Fibroblast of pulmonary artery (primary cell): ENCODE results near the gene TMOD3.
A peak's percentile ranks its signal among the peaks of the same experiment; 100 is the strongest.
"Not testable (repeated sequence)": the region's sequence is repeated elsewhere in the genome, so short reads cannot be mapped to it uniquely, and the experiment has no call there.

ENCODE experiments used
- DNase-seq: peaks from one replicate; pipeline ENCODE4 v3.0.0-alpha.2; 2010; ENCODE audit warnings: low read depth
- H3K4me3 ChIP-seq: replicated peaks from 2 replicates; pipeline ENCODE4 v1.5.1; 2011; ENCODE audit warnings: low read depth, mild to moderate bottlenecking, control low read depth, low read length, moderate library complexity
- CTCF ChIP-seq: IDR thresholded peaks from 2 replicates; pipeline ENCODE4 v1.5.1; 2011; ENCODE audit warnings: mild to moderate bottlenecking, control low read depth, low read length, inconsistent platforms; ENCODE audit errors: missing control alignments

The TMOD3 gene

GRCh38 chr15:51884041-51884440 lies 54.6 kb downstream of the TMOD3 start:
- TF ChIP-seq CTCF: no peak
- no peak overlapping the region for H3K4me3 ChIP-seq
- no peak for DNase-seq

- TF ChIP-seq CTCF: no peak
- no peak overlapping the region for H3K4me3 ChIP-seq
- peak; percentile 29 for DNase-seq
These were observed 55.2 kb downstream of the TMOD3 start for GRCh38 chr15:51884517-51885236.

- H3K4me3 ChIP-seq: not testable (repeated sequence)
These were observed 56.3 kb downstream of the TMOD3 start for GRCh38 chr15:51885758-51886157.

GRCh38 chr15:51887887-51888592 lies 58.6 kb downstream of the TMOD3 start:
- TF ChIP-seq CTCF: no peak
- H3K4me3 ChIP-seq: no peak overlapping the region
- DNase-seq: no peak

More at GRCh38 chr15:51885758-51886157, 56.3 kb downstream of the TMOD3 start:
- not testable (repeated sequence) for DNase-seq

GRCh38 chr15:51888593-51889195 lies 59.2 kb downstream of the TMOD3 start:
- H3K4me3 ChIP-seq: no peak overlapping the region
- peak; percentile 53 for DNase-seq
- TF ChIP-seq CTCF: peak; percentile 75

- TF ChIP-seq CTCF: no peak
- H3K4me3 ChIP-seq: no peak overlapping the region
- DNase-seq: no peak
These were observed 60.0 kb downstream of the TMOD3 start for GRCh38 chr15:51889486-51889885.

GRCh38 chr15:51904421-51904820 lies 75.0 kb downstream of the TMOD3 start:
- no peak overlapping the region for H3K4me3 ChIP-seq
- no peak for TF ChIP-seq CTCF
- DNase-seq: no peak
